Heart left ventricle (tissue), 13 donors: Measurements from ENCODE around the gene LCN10.

Source experiments
- POLR2A ChIP-seq, 2 donors: fragments of 450-650 bp; IDR thresholded peaks; one replicate each; pipeline ENCODE4 v1.6.1; 2017; ENCODE audit warnings: antibody characterized with exemption in 2 of 2, mild to moderate bottlenecking in 2 of 2, moderate library complexity in 2 of 2
- TF ChIP-seq, protein P1 (sequence below), 12 donors: fragments of 200-600 bp; sonication (generic) in 4 of 12; IDR thresholded peaks; one replicate each; pipeline versions ENCODE4 v1.5.0 to v1.8.0; 2018 to 2022; ENCODE audit warnings: antibody characterized with exemption in 12 of 12, mild to moderate bottlenecking in 5 of 12
- donor health status: ischemic (EF 13 %, LVEDD 7.1; RV severe dilation, severe dysfunction).
- donor health status: DM: no; HTN: yes; CAD: no.
- donor health status: DM: no; HTN: no; CAD: no.
- donor health status: ischemic (EF 25% LVEDD 6.9; RV normal size, moderate dysfunction).
- donor health status: ischemic (EF 25% LVEDD 5.7; RV mildly dilated, moderate dysfunction).
- donor health status: ischemic (EF 35%, LVEDD 5.7; RV mildly dilated, moderate dysfunction).
- donor health status: nonischemic (EF 11% LVEDD 7.7; RV severe dilation, severe dysfunction).
- donor health status: DM: yes; HTN: yes; CAD: no.
- donor health status: PGD.
- donor health status: ischemic (EF 29% LVEDD 5.4; RV normal size, mild dysfunction).
- donor health status: nonischemic (EF 23%, LVEDD 6.1; RV moderate dilation, normal function).

DNA sequence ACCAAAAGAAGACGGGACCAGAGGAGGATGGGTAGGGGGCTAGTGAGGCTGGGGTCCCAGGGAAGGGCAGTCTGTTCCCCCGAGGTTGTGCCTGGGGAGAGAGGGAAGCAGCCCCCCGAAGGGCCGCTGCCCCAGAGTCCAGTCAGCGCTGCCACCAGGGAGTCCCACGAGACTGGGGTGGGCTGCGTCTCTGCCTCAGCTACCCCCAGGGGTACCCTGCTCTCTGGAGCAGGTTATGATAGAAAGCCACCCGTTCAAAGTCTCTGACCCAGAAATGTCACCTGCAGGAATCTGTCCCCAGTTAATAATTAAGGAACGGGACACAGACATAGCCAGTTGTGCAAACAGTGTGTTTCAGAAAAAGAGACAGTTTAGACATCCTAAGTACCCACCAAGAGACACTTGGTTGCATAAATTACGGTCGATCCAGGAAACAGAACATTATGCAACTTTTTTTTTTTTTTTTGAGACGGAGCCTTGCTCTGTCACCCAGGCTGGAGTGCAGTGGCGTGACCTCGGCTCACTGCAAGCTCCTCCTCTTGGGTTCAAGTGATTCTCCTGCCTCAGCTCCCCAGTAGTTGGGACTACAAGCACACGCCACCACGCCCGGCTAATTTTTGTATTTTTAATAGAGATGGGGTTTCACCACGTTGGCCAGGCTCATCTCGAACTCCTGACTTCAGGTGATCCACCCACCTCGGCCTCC is 44.8 kb downstream of the LCN10 start:
- TF ChIP-seq, protein P1, sequence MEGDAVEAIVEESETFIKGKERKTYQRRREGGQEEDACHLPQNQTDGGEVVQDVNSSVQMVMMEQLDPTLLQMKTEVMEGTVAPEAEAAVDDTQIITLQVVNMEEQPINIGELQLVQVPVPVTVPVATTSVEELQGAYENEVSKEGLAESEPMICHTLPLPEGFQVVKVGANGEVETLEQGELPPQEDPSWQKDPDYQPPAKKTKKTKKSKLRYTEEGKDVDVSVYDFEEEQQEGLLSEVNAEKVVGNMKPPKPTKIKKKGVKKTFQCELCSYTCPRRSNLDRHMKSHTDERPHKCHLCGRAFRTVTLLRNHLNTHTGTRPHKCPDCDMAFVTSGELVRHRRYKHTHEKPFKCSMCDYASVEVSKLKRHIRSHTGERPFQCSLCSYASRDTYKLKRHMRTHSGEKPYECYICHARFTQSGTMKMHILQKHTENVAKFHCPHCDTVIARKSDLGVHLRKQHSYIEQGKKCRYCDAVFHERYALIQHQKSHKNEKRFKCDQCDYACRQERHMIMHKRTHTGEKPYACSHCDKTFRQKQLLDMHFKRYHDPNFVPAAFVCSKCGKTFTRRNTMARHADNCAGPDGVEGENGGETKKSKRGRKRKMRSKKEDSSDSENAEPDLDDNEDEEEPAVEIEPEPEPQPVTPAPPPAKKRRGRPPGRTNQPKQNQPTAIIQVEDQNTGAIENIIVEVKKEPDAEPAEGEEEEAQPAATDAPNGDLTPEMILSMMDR (IDR thresholded peaks at IDR 0.05), result no peak
- TF ChIP-seq POLR2A (IDR thresholded peaks at IDR 0.05), result no peak
